Left cardiac atrium (tissue), 4 donors: ENCODE measurements around the gene PON2. TPM values are rescaled to one million over a fixed set of nuclear protein-coding genes. Genes with fewer than 3 reads are reported as not detected.
A peak's percentile ranks its signal among the peaks of the same experiment; 100 is the strongest.

Source experiments
- ATAC-seq, 2 donors: fragments of 200-7000 bp; cut with Tn5 transposase; one replicate each; pipeline ENCODE4 v1.9.1; 2020; ENCODE audit warnings: mild to moderate bottlenecking in 2 of 2, moderate library complexity in 2 of 2
- DNase-seq: peaks from one replicate; pipeline ENCODE4 v3.0.0-alpha.2; 2020
- intact Hi-C, 2 donors: fragments of 100-400 bp; cut with DNase I; formaldehyde crosslinking; loops; one replicate each; pipeline versions ENCODE4 v1.14.1 to v1.15.1; 2022 to 2023
- total RNA-seq, 2 donors: library from RNA; stranded (reverse); fragmentation: NEBNext Ultra II Directional; extraction: Animal tissue kit (Norgen Biotek cat#: 25700); gene quantifications; one replicate each; pipeline ENCODE4 v1.2.1, GENCODE V29; 2021
- donor health status: DM: no; HTN: yes; CAD: no.
- donor health status: DM: no; HTN: yes; CAD: no; lungs with severe emphysema.
- donor health status: DM: yes; HTN: yes; CAD: no.
- donor health status: Dilated cardiomyopathy.

PON2 gene
- total RNA-seq, 2 donors from 2014 or later, result 45.5 to 53.1 TPM

DNA sequence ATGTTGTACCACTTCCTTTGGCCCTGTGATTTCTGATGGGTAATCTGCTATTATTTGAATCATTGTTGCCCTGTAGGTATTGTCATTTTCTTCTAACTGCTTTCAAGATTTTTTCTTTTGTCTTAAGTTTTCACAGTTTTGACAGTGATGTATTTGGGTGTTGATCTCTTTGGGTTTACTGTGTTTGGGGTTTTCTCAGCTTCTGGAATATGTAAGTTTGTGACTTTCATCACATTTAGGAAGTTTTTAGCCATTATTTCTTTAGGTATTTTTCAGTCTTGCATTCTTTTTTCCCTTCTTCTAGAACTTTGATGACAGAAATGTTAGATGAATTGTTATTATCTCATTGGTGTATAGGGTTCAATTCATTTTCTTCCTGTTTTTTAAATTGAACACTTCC lies 23.1 kb upstream of the PON2 start:
- intact Hi-C loops, result no loop called here

DNA sequence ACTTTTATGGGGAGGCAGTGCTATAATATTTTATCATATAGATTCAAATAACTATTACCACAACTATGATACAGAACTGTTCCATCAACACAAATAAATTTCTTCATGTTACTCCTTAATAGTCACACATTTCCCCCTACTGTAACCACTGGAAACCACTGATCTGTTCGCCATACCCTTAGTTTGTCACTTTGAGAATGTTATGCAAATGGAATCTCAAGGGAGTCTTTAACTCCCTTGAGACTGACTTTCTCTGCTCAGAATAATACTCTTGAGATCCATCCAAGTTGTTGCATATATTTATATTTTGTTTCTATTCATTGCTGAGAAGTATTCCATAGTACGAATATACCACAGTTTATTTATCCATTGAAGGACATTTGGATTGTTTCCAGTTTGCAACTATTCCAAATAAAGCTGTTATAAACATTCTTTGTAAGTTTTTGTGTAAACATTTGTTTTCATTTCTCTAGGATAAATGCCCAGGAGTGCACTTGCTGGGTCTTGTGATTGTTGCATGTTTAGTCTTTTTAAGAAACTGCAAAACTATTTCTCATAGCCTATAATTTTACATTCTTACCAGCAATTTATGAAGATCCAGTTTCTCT lies 19.7 kb upstream of the PON2 start:
- DNase-seq (no peak), ATAC-seq (no peak)
- intact Hi-C loops, result no loop called here

More for the DNA sequence above, 23.1 kb upstream of the PON2 start:
- DNase-seq, result no peak
- ATAC-seq, result no peak

DNA sequence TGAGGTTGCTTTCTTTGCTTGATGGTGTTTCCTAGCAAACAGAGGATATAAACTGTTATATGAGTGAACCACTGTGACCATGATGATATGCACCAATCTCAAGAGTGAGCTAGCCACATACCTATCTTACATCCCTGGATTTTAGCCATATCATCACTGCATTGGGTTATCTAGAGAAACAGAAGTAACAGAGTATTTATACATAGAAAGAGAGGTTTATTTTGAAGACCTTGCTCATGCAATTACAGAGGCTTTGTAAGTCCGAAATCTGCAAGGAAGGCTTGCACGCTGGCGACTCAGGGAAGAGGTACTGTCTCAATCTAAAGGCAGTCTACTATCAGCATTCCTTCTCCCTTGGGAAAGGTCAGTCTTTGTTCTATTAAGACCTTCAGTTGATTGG lies 11.8 kb upstream of the PON2 start:
- intact Hi-C loops, result no loop called here
- DNase-seq, result no peak
- ATAC-seq, result no peak

DNA sequence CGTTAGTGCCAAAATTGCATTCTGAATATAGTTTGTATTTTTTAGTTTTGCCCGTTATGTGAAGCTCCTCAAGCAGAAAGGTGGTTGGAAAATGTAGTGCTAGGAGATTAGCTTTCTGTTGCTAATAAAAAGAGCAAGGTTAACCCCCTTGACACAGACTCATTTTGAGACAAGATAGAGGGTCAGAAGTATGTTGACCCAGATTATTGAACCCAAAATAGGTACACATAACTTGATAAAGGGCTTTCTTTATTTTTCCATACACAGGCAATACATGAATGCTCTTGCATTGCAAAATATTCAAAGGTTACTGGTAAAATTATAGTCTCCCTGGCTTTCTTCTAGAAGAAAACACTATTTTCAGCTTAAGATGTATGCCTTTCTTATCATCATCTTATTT lies 10.0 kb upstream of the PON2 start:
- no peak for ATAC-seq
- intact Hi-C loops, result no loop called here
- no peak for DNase-seq

DNA sequence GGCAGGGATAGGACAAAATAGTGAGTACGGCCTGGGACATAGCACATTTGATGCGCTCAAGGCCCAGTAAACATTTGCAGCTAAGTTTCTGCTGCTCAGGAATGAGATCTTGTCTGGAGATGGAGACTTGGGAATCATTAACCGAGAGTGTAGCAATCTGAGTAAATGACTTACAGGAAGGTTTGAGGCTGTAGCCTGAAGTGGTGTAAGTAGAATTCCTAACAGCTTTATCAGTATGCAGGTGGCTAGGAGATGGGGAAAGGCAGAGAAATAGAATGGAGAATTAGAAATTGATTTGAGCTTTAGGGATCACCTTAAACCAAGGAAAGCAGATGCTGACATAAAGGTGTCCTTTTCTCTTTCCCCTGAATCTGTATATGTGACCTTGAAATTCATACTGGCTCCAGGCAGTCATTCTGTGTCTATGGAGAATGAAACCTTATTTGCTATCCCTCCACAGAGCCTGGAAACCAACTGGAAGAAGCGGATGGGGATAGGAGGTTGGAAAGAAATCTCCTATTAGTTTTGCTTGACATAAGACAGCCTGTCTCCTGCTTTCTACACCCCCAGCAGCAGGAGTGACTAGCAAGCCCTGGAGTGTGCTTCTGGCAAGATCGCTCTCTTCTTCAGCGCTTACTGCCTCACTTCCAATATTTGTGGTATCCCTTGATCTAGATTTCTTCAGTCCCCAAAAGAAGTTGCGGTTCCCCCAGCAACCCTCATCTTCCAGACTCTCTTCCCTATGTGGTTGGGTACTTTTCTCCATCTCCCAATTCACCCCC lies 6.4 kb upstream of the PON2 start:
- DNase-seq (no peak), ATAC-seq (no peak)
- intact Hi-C loops, result no loop called here

DNA sequence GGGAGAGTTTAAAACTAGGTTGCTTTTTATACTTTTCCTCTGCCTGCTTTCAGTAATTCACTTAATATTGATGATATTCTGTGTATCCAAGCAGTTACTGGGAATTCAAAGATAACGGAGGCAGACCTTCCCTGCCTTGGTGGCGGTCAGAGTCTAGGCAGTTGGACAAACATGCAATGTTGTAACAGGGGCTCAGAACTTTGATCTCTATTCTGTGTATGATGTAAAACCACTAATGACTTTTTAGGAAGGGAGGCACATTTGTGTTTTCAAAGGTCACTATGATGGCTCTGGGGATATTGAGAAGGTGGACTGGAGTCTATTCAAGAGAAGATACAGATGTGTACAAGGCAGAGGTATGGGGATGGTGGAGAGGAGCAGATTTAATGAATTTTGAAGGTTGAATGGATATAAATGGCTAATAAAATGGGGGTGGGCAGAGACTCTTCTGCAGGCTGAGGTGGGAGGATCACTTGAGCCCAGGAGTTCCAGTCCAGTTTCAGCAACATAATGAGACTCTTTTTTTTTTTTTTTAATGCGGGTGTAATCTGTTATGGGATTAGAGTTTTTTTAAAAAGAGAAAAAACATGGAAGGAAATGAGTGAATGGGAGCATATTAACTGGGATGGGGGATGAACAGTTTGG lies 5.7 kb upstream of the PON2 start:
- ATAC-seq (no peak), DNase-seq (no peak)
- intact Hi-C loops, result no loop called here

DNA sequence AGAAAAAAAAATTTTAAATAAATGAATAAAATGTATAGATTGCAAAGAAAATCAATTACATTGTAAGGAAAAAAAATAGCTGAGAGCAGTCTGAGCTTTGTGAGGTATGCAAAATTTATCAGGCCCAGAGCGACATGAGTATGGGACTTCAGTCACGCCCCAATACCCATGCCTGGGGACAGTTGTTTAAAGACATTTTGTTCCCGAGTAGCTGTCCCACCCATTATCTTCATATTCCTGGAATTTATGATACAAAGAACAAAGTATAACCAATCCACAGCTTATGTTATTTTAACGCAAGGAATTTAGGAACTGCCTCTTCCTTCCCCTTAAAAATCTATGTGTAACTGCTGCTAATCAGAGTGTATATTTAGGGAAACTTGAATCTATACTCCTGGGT lies 1.6 kb upstream of the PON2 start:
- intact Hi-C loops, result no loop called here

DNA sequence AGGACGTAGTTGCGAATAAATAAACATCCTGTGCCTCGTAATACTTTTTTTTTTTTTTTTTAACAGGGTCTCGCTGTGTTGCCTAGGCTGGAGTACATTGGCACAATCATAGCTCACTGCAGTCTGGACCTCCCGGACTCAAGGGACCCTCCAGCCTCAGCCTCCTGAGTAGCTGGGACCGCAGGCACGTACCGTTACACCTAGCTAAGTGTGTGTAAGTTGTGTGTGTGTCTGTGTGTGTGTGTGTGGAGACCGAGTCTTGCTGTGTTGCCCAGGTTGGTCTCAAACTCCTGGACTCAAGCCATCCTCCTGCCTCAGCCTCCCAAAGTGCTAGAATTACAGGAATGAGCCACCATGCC lies 573 bp upstream of the PON2 start:
- intact Hi-C loops, result no loop called here
- peak; percentile 21 for DNase-seq
- ATAC-seq, result peak in 1 of 2 donors; percentile 10

More for the DNA sequence above, 1.6 kb upstream of the PON2 start:
- ATAC-seq, result no peak
- no peak for DNase-seq

DNA sequence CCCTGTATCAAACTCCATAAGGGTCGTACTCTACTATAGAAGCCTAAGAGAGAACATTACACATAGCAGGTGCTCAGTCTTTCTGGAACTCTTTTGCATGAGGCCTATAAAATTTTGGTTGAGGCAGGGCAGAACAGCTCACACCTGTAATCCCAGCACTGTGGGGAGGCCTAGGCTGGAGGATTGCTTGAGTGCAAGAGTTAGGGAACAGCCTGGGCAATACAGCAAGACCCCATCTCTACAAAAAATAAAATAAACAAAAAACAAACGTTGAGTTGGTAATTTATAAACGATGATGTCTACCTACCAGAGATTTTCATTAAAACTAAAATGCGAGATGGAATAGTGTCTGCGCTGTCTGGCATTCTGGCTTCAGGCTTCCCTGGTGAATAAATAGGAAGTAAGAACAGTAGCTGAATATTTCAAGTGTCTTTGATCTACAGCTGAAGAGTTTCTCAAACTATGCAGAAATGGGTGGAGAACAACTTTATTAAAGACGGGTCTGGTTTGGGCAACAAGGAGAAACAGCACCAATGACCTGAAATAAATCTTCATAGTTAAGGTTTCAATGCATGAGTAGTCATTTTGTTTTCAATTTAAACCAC lies 774 bp downstream of the PON2 start:
- ATAC-seq (peak in 1 of 2 donors; percentile 10), DNase-seq (no peak)
- intact Hi-C loops, result no loop called here

DNA sequence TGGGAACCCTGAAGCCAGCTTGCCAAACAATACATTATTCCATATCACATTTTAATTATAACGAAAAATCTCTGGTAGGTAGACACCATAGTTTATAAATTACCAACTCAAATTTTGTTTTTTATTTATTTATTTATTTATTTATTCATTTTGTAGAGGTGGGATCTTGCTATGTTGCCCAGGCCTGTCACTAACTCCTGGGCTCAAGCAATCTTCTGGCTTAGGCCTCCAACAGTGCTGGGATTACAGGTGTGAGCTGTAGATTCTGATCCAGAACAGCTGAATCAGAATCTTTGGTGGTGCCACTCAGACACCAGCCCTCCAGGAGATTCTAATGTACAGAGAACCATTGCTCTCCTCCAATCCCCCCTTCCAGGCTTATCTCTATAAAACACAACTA lies 1.7 kb downstream of the PON2 start:
- ATAC-seq, result no peak
- intact Hi-C loops, result no loop called here
- no peak for DNase-seq

DNA sequence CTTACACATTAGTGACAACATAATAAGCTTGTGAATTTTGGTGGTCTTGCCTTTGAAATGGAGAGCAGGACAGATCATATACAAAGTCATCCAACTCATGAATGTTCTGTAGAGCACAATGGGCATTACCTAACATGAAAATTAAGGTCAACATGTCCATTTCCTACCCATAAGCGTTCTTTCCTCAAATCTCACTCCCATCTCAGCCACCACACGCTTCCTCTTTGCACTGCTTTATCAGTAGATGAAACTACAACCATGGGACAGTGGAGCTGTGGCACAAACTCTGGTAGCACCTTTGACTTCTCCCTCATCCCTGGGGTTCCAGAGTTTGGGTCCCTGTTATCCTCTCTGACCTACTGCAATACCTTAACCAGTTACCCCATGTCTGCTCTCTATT lies 2.2 kb downstream of the PON2 start:
- DNase-seq (no peak), ATAC-seq (no peak)
- intact Hi-C loops, result no loop called here

DNA sequence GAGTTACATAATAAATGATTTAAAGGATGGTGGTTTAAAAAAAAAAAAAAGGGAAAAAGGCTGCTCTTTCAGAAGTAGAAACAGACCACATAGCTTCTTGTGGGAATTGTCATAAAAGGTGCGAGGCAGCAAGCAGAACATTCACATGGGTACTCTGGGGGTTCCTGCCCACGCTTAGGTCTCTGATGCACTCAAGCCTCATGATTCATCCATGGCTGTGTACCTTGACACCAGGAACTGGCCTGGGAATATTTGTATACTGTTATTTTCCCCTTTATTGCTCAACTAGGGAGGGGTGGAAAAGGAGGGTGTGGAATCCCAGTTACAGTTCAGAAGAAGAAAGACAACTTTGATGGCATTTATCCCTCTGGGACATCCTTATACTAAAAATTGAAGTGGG lies 4.0 kb downstream of the PON2 start:
- intact Hi-C loops, result no loop called here
- ATAC-seq (no peak), DNase-seq (no peak)

DNA sequence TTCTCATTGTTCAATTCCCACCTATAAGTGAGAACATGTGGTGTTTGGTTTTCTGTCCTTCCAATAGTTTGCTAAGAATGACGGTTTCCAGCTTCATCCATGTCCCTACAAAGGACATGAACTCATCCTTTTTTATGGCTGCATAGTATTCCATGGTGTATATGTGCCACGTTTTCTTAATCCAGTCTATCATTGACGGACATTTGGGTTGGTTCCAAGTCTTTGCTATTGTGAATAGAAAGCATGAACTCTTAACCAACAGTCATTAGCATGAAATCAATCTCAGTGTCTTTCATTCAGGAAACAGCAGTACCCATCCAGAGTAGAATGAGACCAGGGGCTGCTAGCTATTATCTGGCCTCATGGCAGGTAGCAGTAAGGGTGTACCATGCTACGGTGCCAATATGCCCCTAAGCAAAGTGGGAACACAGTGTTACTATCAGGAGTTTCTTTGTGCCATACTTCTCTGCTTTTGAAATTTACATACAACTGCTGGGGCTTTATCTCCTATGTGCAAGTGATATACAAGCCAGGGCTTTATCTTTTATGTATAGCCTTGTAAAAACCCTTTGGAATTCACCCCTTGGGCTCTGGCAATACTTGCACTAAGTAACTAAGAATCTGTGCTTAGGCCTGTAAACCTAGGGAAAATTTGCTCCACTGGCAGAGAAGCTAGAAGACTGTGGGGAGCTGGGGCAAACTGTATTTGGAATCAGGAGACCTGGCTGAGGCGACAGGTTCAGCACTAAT lies 5.4 kb downstream of the PON2 start:
- DNase-seq, result no peak
- intact Hi-C loops, result no loop called here
- ATAC-seq, result no peak

DNA sequence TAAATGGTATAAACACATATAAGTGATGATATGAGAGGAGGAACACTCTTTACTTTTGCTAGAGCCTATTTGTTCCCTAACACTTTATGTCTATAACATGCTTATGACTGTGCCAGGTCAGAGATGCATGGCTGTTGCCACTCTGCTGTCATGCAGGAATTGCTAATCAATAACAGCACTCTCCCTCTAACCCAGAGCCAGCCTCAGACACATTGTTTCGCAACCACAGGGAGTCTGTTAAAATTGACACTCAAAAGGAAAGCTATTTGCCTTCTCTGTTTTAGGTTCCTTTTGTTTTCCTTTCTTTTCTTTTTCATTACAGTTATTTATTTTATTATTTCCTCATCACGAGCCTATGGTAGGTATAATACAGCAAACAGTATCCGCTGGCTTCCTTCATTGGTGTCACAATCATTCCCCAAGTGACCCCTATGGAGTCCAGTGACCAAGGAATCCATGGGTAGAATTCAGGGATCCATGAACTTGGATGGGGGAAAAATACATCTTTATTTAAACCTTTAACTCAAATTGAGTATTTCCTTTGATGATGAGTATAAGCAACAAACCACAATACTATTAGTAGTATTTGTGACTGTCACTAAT lies 6.8 kb downstream of the PON2 start:
- intact Hi-C loops, result no loop called here
- ATAC-seq, result no peak
- no peak for DNase-seq

DNA sequence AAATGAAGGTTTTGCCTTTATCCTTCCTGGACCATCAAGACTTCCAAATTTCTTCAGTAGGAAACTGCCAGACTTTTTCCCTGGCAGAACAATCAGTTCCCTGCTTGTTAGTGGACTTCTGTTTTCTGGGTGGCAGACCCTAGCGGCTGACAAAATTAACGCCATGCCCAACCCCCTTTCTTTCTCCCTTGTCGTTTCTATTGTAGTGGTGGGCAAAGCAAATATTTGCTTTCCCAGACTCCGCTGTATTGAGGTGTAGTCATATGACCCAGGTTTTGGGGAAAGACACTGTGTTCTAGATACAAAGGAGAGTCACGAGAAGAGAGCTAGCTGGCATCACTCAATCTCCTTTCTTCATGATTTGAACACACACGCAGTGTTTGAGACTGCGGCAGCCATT lies 7.7 kb downstream of the PON2 start:
- DNase-seq (no peak), ATAC-seq (no peak)
- intact Hi-C loops, result no loop called here

DNA sequence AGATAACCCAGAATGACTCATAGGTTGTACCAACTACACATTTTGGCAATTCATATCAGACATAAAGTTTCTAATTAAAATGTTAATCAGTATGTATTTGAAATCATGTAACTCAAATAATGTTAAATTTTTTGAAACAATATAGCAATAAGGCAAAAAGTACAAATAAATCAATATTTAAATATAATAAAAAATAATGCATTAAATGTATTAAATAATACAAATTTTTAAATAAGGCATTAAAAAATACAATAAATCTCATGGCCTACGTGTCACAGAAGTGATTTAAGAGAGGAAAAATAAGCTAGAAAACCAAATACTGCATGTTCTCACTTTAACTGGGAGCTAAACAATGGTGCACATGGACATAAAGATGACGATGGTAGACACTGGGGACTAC lies 9.1 kb downstream of the PON2 start:
- intact Hi-C loops, result no loop called here
- ATAC-seq (no peak), DNase-seq (no peak)

DNA sequence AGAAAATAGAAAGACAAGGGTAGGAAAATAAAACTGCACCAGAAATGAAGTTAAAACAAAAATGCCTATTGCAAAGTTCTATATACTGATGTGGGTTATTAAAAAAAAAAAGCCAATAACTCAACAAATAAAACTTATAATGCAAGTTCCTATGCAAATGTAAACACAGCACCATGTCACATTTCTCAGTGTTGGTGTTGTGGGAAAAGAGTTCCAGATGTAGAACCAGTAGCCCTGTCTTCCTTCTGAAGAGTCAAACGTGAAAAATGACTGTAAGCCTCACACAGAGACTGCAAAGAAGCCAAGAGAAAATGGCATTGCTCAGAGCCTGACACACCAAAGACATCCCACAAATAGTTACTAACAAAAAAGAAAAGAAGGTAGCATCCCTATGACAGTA lies 10.1 kb downstream of the PON2 start:
- intact Hi-C loops, result no loop called here
- DNase-seq (no peak), ATAC-seq (no peak)

DNA sequence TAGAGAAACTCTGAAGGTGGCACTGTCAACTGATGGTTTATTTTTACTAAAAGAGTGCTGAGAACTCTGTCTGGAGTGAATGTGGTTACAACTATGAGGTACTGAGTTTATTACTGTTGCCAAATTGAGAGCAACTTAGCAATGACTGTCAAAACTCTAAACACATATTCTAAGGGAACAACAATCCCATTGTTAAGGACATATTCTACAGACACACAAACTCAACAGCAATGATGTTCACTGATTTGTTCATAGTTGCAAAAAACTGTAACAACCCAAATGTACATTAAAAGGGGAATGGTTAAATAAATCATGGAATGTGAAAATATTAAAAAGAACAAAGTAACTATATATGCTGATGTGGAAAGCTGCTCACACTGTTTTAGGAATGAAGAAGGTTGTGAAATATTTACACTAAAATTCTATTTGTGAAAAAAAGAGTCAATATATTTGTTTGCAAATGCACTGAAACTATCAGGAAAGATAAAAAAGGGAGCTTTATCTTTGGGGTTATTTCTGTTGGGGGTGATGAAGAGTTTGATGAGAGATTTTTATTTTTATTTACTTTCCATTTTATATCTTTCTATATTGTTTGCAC lies 12.9 kb downstream of the PON2 start:
- intact Hi-C loops, result no loop called here
- no peak for DNase-seq
- no peak for ATAC-seq
